GM21360 (cell line): ENCODE measurements around the gene NOS3.

Experiments used
- ATAC-seq: cut with Tn5 transposase; IDR thresholded peaks from one replicate; pipeline ENCODE4 v1.9.1; 2021; ENCODE audit warnings: mild to moderate bottlenecking, moderate library complexity; ENCODE audit not compliant: unreplicated experiment

NOS3 gene

DNA sequence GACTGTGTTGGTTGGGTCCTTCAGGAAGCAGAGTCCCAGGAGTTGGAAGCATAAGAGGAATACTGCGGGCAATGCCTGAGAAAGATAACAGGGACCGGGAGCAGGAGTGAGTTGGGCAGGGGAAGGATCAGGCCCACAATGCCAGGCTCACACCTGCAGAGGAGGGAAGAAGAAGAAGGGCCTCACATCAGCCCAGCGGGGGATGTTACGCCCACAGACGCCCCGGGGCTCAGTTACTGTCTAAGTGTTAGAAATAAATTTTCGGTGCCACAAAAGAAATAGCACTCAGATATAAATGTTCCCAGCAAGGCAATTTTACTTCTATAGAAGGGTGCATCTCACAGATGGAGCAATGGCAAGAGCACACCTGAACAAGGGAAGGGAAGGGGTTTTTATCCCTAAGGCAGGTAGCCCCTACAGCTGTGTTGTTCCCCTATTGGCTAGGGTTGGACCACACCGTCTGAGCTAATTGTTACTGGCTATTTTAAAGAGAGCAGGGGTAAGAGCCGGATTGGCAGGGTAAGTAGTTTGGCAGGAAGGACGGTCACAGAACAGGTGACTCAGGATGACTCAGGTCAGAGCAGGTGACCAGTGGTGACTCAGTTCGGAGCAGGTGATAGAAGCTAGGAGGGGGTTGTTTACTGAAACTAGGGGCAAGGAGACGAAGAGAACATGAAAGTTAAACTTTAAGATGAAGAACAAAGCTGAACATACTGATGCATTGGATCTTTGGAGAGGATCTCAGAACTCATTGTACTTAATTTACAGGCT lies at the start of gene NOS3:
Gene NOS3 (plus strand): TSS at position 602 of the 771 bp plus-strand sequence. CDS start 2,787 bp downstream, outside the sequence.
- no peak for ATAC-seq

GRCh38 chr7:150941351-150942000 lies 49.3 kb upstream of the NOS3 start:
- no peak for ATAC-seq

GRCh38 chr7:150942001-150942590 lies 48.7 kb upstream of the NOS3 start:
- no peak for ATAC-seq

DNA sequence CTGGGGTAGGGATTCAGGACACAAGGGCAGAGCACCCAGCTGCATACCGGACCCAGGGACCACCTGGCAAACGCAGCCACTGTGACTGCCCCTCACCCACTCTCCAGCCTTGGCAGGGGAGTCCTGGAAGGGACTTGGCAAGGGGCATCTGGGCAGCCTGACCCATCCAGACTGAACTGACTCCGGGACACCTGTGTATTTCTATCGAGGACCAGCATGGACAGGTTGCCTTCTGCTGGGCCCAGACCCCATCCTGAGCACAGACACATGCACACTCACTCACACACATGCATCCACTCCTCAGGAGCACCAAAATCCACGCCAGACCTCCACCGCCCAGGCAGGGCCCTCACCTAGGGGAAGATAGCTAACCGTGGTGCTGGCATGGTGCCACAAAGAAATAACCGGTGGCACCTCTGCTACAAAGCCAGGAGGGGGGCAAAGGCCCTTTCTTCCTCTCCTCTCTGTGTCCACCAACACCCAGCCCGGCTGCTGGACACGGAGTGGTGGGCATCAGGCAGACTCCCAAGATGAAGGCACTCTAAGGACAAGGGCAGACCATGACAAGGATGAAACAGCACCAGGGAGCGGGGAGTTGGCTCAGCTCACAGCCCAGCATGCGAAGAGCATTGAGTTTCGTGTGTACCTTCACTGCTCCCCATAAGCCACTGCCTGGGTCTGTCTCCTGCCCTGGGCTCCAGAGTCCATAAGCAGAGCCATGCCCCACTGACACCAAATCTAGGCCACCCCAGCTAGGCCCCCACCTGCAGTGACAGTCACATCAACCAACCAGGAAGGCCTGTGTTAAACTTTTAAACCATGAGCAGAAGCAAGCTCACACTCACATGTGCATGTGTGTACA lies 48.0 kb upstream of the NOS3 start:
- no peak for ATAC-seq

DNA sequence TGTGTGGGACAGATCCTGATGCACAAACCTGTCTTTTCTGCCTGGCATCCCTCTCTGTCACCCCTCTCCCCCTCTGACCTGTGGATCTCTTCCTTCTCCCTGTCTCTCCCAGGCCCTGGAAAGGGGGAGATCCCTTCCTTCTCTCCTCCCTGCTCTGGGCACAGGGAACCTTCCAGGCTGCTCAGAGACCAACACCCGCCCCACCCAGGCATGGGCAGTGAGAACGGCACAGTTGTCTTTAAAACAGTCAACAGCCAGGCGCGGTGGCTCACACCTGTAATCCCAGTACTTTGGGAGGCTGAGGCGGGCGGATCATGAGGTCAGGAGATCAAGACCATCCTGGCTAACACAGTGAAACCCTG lies 47.4 kb upstream of the NOS3 start:
- no peak for ATAC-seq

- ATAC-seq: no peak
Observed at GRCh38 chr7:150944066-150945042, 46.5 kb upstream of the NOS3 start.

- no peak for ATAC-seq
Observed at GRCh38 chr7:150945171-150945852, 45.5 kb upstream of the NOS3 start.

- no peak for ATAC-seq
Observed at GRCh38 chr7:150945853-150946420, 44.9 kb upstream of the NOS3 start.

DNA sequence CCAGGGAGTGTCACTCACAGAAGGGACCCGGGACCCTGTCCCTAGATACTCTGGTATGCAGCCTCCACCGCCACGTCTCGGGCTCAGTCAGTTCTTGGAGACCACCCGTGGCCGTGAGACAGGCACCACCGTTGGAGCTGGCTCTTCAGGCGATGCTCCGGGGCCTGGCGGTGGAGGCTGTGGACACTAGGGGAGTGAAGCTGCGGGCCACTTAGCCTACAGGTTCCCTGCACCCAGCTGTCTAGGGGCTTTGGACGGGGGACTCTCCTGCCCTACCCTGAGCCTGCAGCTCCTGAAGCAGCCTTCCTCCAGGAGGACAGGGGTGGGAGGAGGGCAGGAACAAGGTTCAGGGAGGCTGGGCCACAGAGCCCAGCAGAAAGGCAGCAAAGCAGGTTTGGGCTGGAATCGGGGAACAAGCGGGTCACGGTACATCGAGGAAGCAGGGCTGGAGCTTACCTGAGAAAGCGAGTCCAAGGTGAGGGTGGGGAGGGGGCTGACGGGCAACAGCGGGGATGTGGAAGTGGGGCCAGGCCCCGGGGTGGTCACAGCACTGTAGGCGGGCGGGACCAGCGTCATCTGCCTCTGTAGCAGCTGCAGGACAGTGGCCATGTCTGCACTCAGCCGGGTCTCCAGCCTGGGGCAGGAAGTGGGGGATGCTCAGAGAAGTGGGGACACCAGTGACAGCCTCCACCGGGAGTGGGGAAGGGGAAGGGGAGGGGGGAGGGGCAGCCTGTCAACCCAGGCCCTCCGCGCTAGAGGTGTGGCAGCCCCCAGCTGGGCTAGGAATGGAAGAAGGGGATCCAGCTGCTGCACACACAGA lies 44.2 kb upstream of the NOS3 start:
- ATAC-seq: no peak

DNA sequence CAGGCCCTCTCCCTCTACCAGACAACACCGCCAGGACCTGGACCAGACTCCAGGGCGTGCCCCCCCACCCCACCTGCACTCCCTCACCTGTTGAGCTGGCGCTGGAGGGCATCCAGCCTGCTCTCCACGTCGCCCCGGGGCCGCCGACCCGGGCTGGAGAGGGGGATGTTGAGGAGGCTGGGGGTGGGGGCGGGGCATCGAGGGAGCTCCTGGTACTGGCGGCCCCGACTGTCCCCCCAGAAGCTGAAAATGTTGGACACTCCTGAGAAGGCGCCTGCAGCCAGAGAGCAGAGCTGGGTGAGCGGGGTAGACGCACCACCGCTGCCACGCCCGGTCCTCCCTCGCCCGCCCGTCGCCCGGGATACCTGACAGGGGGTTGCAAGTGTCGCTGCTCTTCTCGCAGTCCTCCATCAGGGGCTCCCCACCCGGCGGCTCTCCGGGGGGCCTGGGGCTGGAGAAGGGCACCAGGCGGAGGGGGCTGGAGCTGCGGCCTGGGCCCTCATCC lies 43.5 kb upstream of the NOS3 start:
- no peak for ATAC-seq

DNA sequence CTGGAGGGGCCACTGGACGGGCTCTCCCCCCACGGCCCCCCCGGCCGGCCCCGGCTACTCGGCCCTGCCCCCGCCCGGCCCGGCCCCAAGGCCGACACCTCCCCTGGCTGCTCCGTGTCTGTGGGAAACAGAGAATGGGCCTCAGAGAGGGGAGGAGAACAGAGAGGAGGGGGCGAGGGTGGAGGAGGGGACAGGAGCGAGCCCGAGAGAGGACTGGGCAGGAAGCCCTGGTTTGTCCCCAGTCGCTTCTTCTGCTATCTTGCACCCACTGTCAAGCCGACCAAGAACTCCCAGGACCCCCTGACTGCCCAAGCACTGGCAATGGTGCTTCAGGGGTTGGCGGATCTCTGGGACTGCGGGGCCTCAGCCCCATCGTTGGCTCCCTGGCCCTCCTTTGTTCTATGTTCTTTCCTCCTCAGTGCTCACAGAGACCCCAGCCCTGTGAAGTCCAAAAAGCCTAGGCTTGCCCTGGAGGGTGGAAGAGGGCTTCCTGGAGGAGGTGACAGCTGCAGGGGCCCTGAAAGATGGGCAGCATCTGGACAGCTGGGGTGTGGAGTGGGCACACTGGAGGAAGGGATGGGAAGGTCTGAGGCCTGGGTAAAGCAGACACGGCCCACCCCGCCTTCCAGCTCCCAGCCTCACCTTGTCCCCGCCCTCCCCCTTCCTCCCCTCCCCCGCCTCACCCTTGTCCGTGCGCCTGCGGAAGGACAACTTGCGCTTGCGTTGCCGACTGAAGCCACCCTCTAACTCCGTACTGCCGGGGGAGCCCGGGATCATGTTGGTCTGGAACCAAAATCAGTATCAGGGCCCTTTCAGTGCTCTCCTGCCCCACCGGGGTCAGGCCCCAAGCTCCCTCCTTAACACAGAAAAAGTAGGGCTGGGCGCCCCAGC lies 42.8 kb upstream of the NOS3 start:
- no peak for ATAC-seq

DNA sequence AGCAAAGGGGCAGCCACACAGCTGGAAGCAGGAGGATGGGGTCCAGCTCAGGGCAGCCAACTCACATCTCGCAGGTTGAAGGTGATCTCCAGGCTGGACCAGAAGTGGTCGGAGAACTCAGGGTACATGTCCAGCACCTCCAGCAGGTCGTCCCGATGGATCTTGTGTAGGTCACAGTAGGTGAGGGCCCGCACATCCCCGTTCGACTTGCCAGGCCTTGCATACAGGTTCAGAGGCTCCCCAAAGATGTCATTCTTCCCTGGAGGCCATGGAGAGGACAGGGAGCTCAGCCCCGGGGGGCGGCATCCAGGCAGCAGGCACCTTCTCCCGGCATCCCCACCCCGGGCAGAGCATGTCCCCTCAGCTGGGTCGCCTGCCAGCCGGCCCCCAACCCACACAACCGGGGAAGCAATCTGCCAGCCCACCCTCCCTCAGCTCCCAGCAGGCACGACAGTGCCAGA lies 42.0 kb upstream of the NOS3 start:
- no peak for ATAC-seq

DNA sequence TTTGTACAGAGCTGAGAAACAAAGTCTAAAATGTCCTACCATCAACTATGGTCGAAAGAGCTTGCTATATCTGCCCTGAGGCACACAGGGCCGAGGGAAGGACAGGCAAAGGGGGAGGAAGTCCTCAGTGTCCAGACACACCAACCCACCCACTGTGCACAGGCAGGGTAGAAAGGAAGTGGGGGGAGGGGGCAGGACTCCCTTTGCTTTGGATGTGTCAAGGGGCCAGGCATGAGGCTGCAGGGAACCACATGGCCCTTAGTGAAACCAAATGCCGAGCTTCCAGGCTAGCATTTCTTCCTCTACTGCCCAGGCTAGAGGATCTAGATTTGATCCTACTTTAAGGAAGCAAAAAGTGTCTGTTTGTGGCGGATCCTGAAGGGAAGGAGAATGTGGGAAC lies 41.3 kb upstream of the NOS3 start:
- ATAC-seq: no peak

- no peak for ATAC-seq
Observed at GRCh38 chr7:150949971-150950491, 40.8 kb upstream of the NOS3 start.

DNA sequence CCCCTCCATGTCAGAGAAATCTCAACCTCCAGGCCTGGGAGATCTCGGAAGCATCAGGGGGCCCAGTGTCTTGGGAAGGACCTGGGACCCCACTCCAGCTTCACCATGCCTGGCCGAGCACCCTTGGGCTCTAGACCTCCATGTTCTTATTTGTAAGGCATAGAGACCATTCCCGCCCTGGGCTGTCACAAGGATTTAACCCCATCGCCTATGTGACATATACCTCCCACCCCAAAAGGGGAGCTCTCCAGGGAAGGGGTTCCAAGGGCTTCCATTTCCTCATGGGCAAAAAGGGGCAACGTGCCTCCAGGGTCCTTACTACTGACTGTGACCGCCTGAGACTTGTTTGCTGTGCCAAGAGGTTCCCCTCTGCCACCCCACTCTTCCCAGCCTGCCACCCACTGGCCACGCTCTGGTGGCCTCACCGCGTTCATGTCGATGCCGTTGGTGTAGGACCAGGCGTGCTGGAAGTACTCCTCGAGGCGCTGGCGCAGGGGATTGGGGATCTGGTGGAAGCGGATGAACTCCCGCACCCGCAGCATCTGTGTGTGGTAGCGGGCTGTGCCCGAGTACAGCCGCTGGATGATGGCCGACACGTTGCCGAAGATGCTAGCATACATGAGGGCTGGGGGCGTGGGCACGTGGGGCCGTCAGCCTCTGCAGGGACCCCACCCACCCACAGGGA lies 40.2 kb upstream of the NOS3 start:
- no peak for ATAC-seq

DNA sequence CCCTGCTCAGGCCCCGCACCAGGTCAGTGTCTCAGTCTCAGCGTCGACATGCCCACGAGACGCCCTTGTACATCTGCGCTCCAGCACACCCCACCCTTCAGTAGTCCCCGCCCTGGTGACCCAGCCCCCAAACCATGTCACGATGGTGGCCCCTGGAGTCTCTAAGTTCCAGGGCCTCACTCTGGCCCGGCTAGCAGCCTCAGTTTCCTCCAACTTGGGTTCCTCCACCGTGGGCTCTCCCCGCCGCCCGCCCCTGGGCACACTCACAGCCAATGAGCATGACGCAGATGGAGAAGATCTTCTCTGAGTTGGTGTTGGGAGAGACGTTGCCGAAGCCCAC lies 39.7 kb upstream of the NOS3 start:
- ATAC-seq: no peak
